CD4-positive, CD25-positive, alpha-beta regulatory T cell (primary cell): ENCODE data around the gene COL4A6. TPM values are rescaled to one million over a fixed set of nuclear protein-coding genes. Genes with fewer than 3 reads are reported as not detected.
"Not testable (repeated sequence)": the region's sequence is repeated elsewhere in the genome, so short reads cannot be mapped to it uniquely, and the experiment has no call there.

Experiments
- ATAC-seq, 2 donors: fragments of 150-1000 bp; cut with Tn5 transposase; one replicate each; pipeline ENCODE4 v1.10.0; 2021; ENCODE audit warnings: low read depth in 2 of 2, moderate number of reproducible peaks in 2 of 2, moderate library complexity in 1 of 2
- DNase-seq, 3 donors: peaks; one replicate each; pipeline versions ENCODE4 v3.0.0 to v3.0.0-alpha.2; 2012 to 2022; ENCODE audit warnings: mixed read lengths in 1 of 3
- H3K27ac ChIP-seq: one replicate; pipeline ENCODE4 v1.7.0; 2013; ENCODE audit warnings: mild to moderate bottlenecking, low read length; ENCODE audit not compliant: insufficient read depth, poor library complexity, severe bottlenecking
- H3K27me3 ChIP-seq: one replicate; pipeline ENCODE4 v1.7.0; 2013; ENCODE audit warnings: low read length; ENCODE audit not compliant: control insufficient read depth, insufficient read depth
- H3K36me3 ChIP-seq: one replicate; pipeline ENCODE4 v1.7.0; 2013; ENCODE audit warnings: mild to moderate bottlenecking, low read length, moderate library complexity; ENCODE audit not compliant: control insufficient read depth, insufficient read depth
- H3K4me1 ChIP-seq: 2 replicates; pipeline ENCODE4 v1.7.0; 2013; ENCODE audit warnings: mild to moderate bottlenecking, low read length; ENCODE audit not compliant: insufficient read depth, control insufficient read depth, poor library complexity, severe bottlenecking
- H3K4me3 ChIP-seq: one replicate; pipeline ENCODE4 v1.7.0; 2013; ENCODE audit warnings: low read depth, mild to moderate bottlenecking, low read length, moderate library complexity
- H3K9me3 ChIP-seq, 2 experiments: 1 replicate in 1 of 2; 2 replicates in 1 of 2; pipeline ENCODE4 v1.7.0; 2013; ENCODE audit warnings: low read length in 2 of 2, mild to moderate bottlenecking in 1 of 2, moderate library complexity in 1 of 2; ENCODE audit not compliant: control insufficient read depth in 2 of 2
- H3K27ac Mint-ChIP-seq, 3 donors: one replicate each; pipeline ENCODE4 v1.8.0; 2020 to 2022; ENCODE audit warnings: mild to moderate bottlenecking in 3 of 3, mixed read lengths in 3 of 3, moderate library complexity in 2 of 3
- H3K27me3 Mint-ChIP-seq: one replicate; pipeline ENCODE4 v1.8.0; 2022; ENCODE audit warnings: mild to moderate bottlenecking, mixed read lengths
- H3K36me3 Mint-ChIP-seq: one replicate; pipeline ENCODE4 v1.8.0; 2020; ENCODE audit warnings: mixed read lengths
- H3K4me1 Mint-ChIP-seq, 4 donors: one replicate each; pipeline ENCODE4 v1.8.0; 2020 to 2022; ENCODE audit warnings: mixed read lengths in 4 of 4, mild to moderate bottlenecking in 1 of 4
- H3K4me3 Mint-ChIP-seq, 4 donors: one replicate each; pipeline ENCODE4 v1.8.0; 2020 to 2022; ENCODE audit warnings: mild to moderate bottlenecking in 4 of 4, mixed read lengths in 4 of 4, moderate library complexity in 3 of 4
- H3K9me3 Mint-ChIP-seq, 7 donors: one replicate each; pipeline ENCODE4 v1.8.0; 2020 to 2022; ENCODE audit warnings: mixed read lengths in 7 of 7, mild to moderate bottlenecking in 3 of 7, moderate library complexity in 2 of 7
- polyA plus RNA-seq, 4 donors: library from polyadenylated mRNA; unstranded; fragments of 300-500 nt; fragmentation: Illumina TruSeq; gene quantifications; one replicate each; pipeline ENCODE4 v1.2.3, GENCODE V29; 2021
- total RNA-seq: library from RNA; stranded (reverse); gene quantifications from one replicate; pipeline ENCODE4 v1.2.3, GENCODE V29; 2022

Gene COL4A6
- not detected for total RNA-seq
- not detected for polyA plus RNA-seq

GRCh38 chrX:108438110-108438623 is at the start of gene COL4A6:
Gene COL4A6, minus strand, starts transcription at chrX:108438422. Its CDS starts 226 bp downstream, at chrX:108438196.
- no peak within 1 kb of the TSS for H3K4me3 ChIP-seq
- no peak within 1 kb of the TSS for H3K27ac ChIP-seq
- DNase-seq (no peak), ATAC-seq (no peak)
- Mint-ChIP-seq H3K36me3 (no peaks in the 10 kb centered on the region), H3K27ac (no peak within 1 kb of the TSS), H3K9me3 (peaks cover 0 to 6% (median 0%) of the 10 kb centered on the region in 7 donors), H3K4me1 (peaks cover 0 to 7% (median 0%) of the 10 kb centered on the region in 4 donors), H3K27me3 (peaks cover 20% of the 10 kb centered on the region), H3K4me3 (peak within 1 kb of the TSS in 3 of 4 donors; percentile 1 to 75 (median 30))
- H3K9me3 ChIP-seq = no peaks in the 10 kb centered on the region
- no peaks in the 10 kb centered on the region for H3K4me1 ChIP-seq
- H3K27me3 ChIP-seq = peaks cover 2% of the 10 kb centered on the region
- no peaks in the 10 kb centered on the region for H3K36me3 ChIP-seq

GRCh38 chrX:108485960-108486359 is 47.7 kb upstream of the COL4A6 start:
- no peak overlapping the region for H3K4me3 Mint-ChIP-seq
- no peak overlapping the region for H3K27ac Mint-ChIP-seq
- Histone ChIP-seq H3K36me3 (no peaks in the 10 kb centered on the region), H3K4me3 (no peak overlapping the region), H3K27me3 (no peaks in the 10 kb centered on the region), H3K9me3 (no peaks in the 10 kb centered on the region), H3K4me1 (no peaks in the 10 kb centered on the region), H3K27ac (no peak overlapping the region)
- H3K4me1 Mint-ChIP-seq = no peaks in the 10 kb centered on the region
- no peaks in the 10 kb centered on the region for H3K36me3 Mint-ChIP-seq
- no peak for ATAC-seq
- H3K27me3 Mint-ChIP-seq = no peaks in the 10 kb centered on the region
- H3K9me3 Mint-ChIP-seq = peaks cover 0 to 4% (median 0%) of the 10 kb centered on the region in 7 donors
- DNase-seq = no peak

- no peaks in the 10 kb centered on the region for H3K4me1 ChIP-seq
- H3K9me3 ChIP-seq = no peaks in the 10 kb centered on the region
- H3K27me3 Mint-ChIP-seq = no peaks in the 10 kb centered on the region
- no peak overlapping the region for H3K27ac ChIP-seq
- peaks cover 0 to 4% (median 1%) of the 10 kb centered on the region in 7 donors for H3K9me3 Mint-ChIP-seq
- H3K4me3 Mint-ChIP-seq = no peak overlapping the region
- no peaks in the 10 kb centered on the region for H3K27me3 ChIP-seq
- H3K4me1 Mint-ChIP-seq = no peaks in the 10 kb centered on the region
- ATAC-seq = no peak
- no peak for DNase-seq
- H3K4me3 ChIP-seq = no peak overlapping the region
- no peaks in the 10 kb centered on the region for H3K36me3 Mint-ChIP-seq
- H3K27ac Mint-ChIP-seq = no peak overlapping the region
- H3K36me3 ChIP-seq = no peaks in the 10 kb centered on the region
Observed at GRCh38 chrX:108484251-108484650, 46.0 kb upstream of the COL4A6 start.

GRCh38 chrX:108481528-108481927 is 43.3 kb upstream of the COL4A6 start:
- not testable (repeated sequence) for H3K4me1 Mint-ChIP-seq, H3K9me3 ChIP-seq, H3K36me3 Mint-ChIP-seq, H3K27ac ChIP-seq, ATAC-seq, H3K4me3 Mint-ChIP-seq, H3K4me1 ChIP-seq, H3K27me3 ChIP-seq, H3K9me3 Mint-ChIP-seq, H3K27ac Mint-ChIP-seq, H3K36me3 ChIP-seq, H3K27me3 Mint-ChIP-seq, DNase-seq, H3K4me3 ChIP-seq

GRCh38 chrX:108473979-108474378 is 35.8 kb upstream of the COL4A6 start:
- no peaks in the 10 kb centered on the region for H3K27me3 Mint-ChIP-seq
- Histone ChIP-seq H3K4me3 (no peak overlapping the region), H3K27ac (no peak overlapping the region), H3K36me3 (no peaks in the 10 kb centered on the region), H3K9me3 (no peaks in the 10 kb centered on the region), H3K4me1 (no peaks in the 10 kb centered on the region), H3K27me3 (no peaks in the 10 kb centered on the region)
- no peaks in the 10 kb centered on the region for H3K4me1 Mint-ChIP-seq
- H3K9me3 Mint-ChIP-seq = peaks cover 0 to 3% (median 0%) of the 10 kb centered on the region in 7 donors
- DNase-seq (no peak), ATAC-seq (no peak)
- H3K27ac Mint-ChIP-seq = no peak overlapping the region
- H3K36me3 Mint-ChIP-seq = no peaks in the 10 kb centered on the region
- H3K4me3 Mint-ChIP-seq = no peak overlapping the region

GRCh38 chrX:108468486-108468885 is 30.3 kb upstream of the COL4A6 start:
- H3K4me3 Mint-ChIP-seq = no peak overlapping the region

GRCh38 chrX:108464604-108465003 is 26.4 kb upstream of the COL4A6 start:
- no peak for DNase-seq
- ATAC-seq = no peak
- H3K9me3 ChIP-seq = no peaks in the 10 kb centered on the region
- no peak overlapping the region for H3K4me3 Mint-ChIP-seq
- H3K9me3 Mint-ChIP-seq = no peaks in the 10 kb centered on the region
- H3K36me3 ChIP-seq = no peaks in the 10 kb centered on the region
- no peaks in the 10 kb centered on the region for H3K27me3 ChIP-seq
- H3K4me1 ChIP-seq = no peaks in the 10 kb centered on the region
- no peaks in the 10 kb centered on the region for H3K27me3 Mint-ChIP-seq
- no peak overlapping the region for H3K4me3 ChIP-seq
- no peaks in the 10 kb centered on the region for H3K4me1 Mint-ChIP-seq
- H3K27ac ChIP-seq = no peak overlapping the region
- H3K36me3 Mint-ChIP-seq = no peaks in the 10 kb centered on the region
- H3K27ac Mint-ChIP-seq = no peak overlapping the region

More at GRCh38 chrX:108468486-108468885, 30.3 kb upstream of the COL4A6 start:
- H3K4me1 ChIP-seq = no peaks in the 10 kb centered on the region
- DNase-seq (no peak), ATAC-seq (no peak)
- no peaks in the 10 kb centered on the region for H3K36me3 ChIP-seq
- Mint-ChIP-seq H3K4me1 (no peaks in the 10 kb centered on the region), H3K27me3 (no peaks in the 10 kb centered on the region), H3K36me3 (no peaks in the 10 kb centered on the region), H3K9me3 (no peaks in the 10 kb centered on the region), H3K27ac (no peak overlapping the region)
- H3K9me3 ChIP-seq = no peaks in the 10 kb centered on the region
- no peaks in the 10 kb centered on the region for H3K27me3 ChIP-seq
- H3K27ac ChIP-seq = no peak overlapping the region
- no peak overlapping the region for H3K4me3 ChIP-seq

- Mint-ChIP-seq H3K9me3 (no peaks in the 10 kb centered on the region), H3K36me3 (no peaks in the 10 kb centered on the region), H3K27ac (no peak overlapping the region), H3K4me3 (no peak overlapping the region), H3K27me3 (no peaks in the 10 kb centered on the region), H3K4me1 (no peaks in the 10 kb centered on the region)
- no peak for DNase-seq
- Histone ChIP-seq H3K4me1 (no peaks in the 10 kb centered on the region), H3K27me3 (no peaks in the 10 kb centered on the region), H3K27ac (no peak overlapping the region), H3K4me3 (no peak overlapping the region), H3K36me3 (no peaks in the 10 kb centered on the region), H3K9me3 (no peaks in the 10 kb centered on the region)
- no peak for ATAC-seq
Observed at GRCh38 chrX:108456971-108457477, 18.8 kb upstream of the COL4A6 start.
